Endothelial cell of umbilical vein (primary cell): ENCODE data around the gene PNPLA3. TPM values are rescaled to one million over a fixed set of nuclear protein-coding genes. Genes with fewer than 3 reads are reported as not detected.

ENCODE experiments used
- BruUV-seq: library from RNA; stranded (reverse); fragments of 400-500 nt; replicated peaks from 2 replicates; lab custom pipeline; 2021; lab: Mats Ljungman, UMichigan
- CTCF ChIA-PET: fragments of 300-600, 350-600 bp; sonication (Branson Sonifier 250); formaldehyde crosslinking; loops from one replicate; lab custom pipeline; 2021; ENCODE audit warnings: antibody characterized with exemption, inconsistent platforms; lab: Charles Lee
- POLR2A ChIA-PET: fragments of 300-600, 350-600 bp; sonication (Branson Sonifier 250); formaldehyde crosslinking; loops from one replicate; lab custom pipeline; 2021; ENCODE audit warnings: antibody characterized with exemption, inconsistent platforms; lab: Charles Lee
- DNase-seq: peaks from one replicate; pipeline ENCODE4 v3.0.0-alpha.2; 2011; ENCODE audit warnings: low read depth, low spot score
- FAIRE-seq: peaks from 2 replicates; lab custom pipeline; 2011; peaks lifted over from hg19 to GRCh38; lab: Jason Lieb, UNC
- H2AFZ ChIP-seq: 2 replicates; pipeline ENCODE4 v1.6.0; 2012; ENCODE audit warnings: low read depth, low read length, control low read depth, inconsistent platforms
- H3K27ac ChIP-seq: 2 replicates; pipeline ENCODE4 v1.5.1; 2011; ENCODE audit warnings: low read depth, mild to moderate bottlenecking, control low read depth, low read length, moderate library complexity; ENCODE audit not compliant: insufficient read depth
- H3K27me3 ChIP-seq, 2 experiments: 2 replicates each; pipeline versions ENCODE4 v1.6.0 to v1.6.1; 2011; ENCODE audit warnings: low read length in 2 of 2, mixed read lengths in 1 of 2; ENCODE audit not compliant: control insufficient read depth in 2 of 2, insufficient read depth in 2 of 2
- H3K36me3 ChIP-seq, 2 experiments: 2 replicates in 1 of 2; 3 replicates in 1 of 2; pipeline ENCODE4 v1.5.1; 2011; ENCODE audit warnings: low read length in 2 of 2, mild to moderate bottlenecking in 1 of 2, moderate library complexity in 1 of 2; ENCODE audit not compliant: control insufficient read depth in 2 of 2, insufficient read depth in 2 of 2; ENCODE audit errors: extremely low read depth in 1 of 2
- H3K4me1 ChIP-seq: 3 replicates; pipeline ENCODE4 v1.5.1; 2011; ENCODE audit warnings: mild to moderate bottlenecking, low read length; ENCODE audit not compliant: control insufficient read depth, insufficient read depth; ENCODE audit errors: extremely low read depth
- H3K4me2 ChIP-seq: 2 replicates; pipeline ENCODE4 v1.6.1; 2011; ENCODE audit warnings: low read length, control low read depth, mixed read lengths; ENCODE audit not compliant: insufficient read depth
- H3K4me3 ChIP-seq, 3 experiments: fragments of 200-600 bp in 1 of 3; sonication (generic), shearing (Covaris generic) in 1 of 3; replicated peaks in 1 of 3; 2 replicates each; pipeline ENCODE4 v1.5.1; 2011 to 2016; ENCODE audit warnings: control low read depth in 3 of 3, low read length in 3 of 3, mild to moderate bottlenecking in 2 of 3, inconsistent platforms in 1 of 3, low read depth in 1 of 3, moderate library complexity in 1 of 3; ENCODE audit not compliant: insufficient read depth in 1 of 3
- H3K79me2 ChIP-seq: 2 replicates; pipeline ENCODE4 v1.6.0; 2012; ENCODE audit warnings: low read length, inconsistent platforms; ENCODE audit not compliant: control insufficient read depth, insufficient read depth
- H3K9ac ChIP-seq: replicated peaks from 2 replicates; pipeline ENCODE3; 2011; ENCODE audit warnings: low read length, control low read depth; ENCODE audit not compliant: insufficient read depth; ENCODE audit errors: extremely low read depth
- H3K9me1 ChIP-seq: replicated peaks from 3 replicates; pipeline ENCODE4 v1.6.0; 2011; ENCODE audit warnings: mild to moderate bottlenecking, low read length; ENCODE audit not compliant: control insufficient read depth, insufficient read depth; ENCODE audit errors: extremely low read depth
- H3K9me3 ChIP-seq: replicated peaks from 2 replicates; pipeline ENCODE4 v1.5.1; 2012; ENCODE audit warnings: low read length, inconsistent platforms; ENCODE audit not compliant: control insufficient read depth, insufficient read depth
- H4K20me1 ChIP-seq: replicated peaks from 2 replicates; pipeline ENCODE3; 2011; ENCODE audit warnings: mild to moderate bottlenecking, low read length; ENCODE audit not compliant: control insufficient read depth, insufficient read depth; ENCODE audit errors: extremely low read depth
- EZH2 ChIP-seq: IDR thresholded peaks from 2 replicates; pipeline ENCODE4 v1.6.1; 2012; ENCODE audit warnings: borderline replicate concordance, low read depth, mild to moderate bottlenecking, moderate library complexity, low read length, inconsistent platforms; ENCODE audit not compliant: severe bottlenecking
- FOS ChIP-seq: IDR thresholded peaks from 2 replicates; pipeline ENCODE4 v1.6.1; 2011; ENCODE audit warnings: mild to moderate bottlenecking, low read length, moderate library complexity, borderline replicate concordance; ENCODE audit not compliant: insufficient read depth
- GATA2 ChIP-seq: IDR thresholded peaks from 2 replicates; pipeline ENCODE4 v1.7.0; 2011; ENCODE audit warnings: low read depth, mild to moderate bottlenecking, moderate library complexity, mixed read lengths, low read length; ENCODE audit not compliant: insufficient read length, insufficient read depth
- JUN ChIP-seq: IDR thresholded peaks from 2 replicates; pipeline ENCODE4 v1.6.1; 2011; ENCODE audit warnings: borderline replicate concordance, low read depth; ENCODE audit not compliant: insufficient read length, insufficient read depth
- MYC ChIP-seq: IDR thresholded peaks from one replicate; pipeline ENCODE4 v1.6.1; 2011; ENCODE audit warnings: mild to moderate bottlenecking, low read depth, low read length
- POLR2A ChIP-seq: IDR thresholded peaks from 2 replicates; pipeline ENCODE4 v1.6.1; 2012; ENCODE audit warnings: low read depth, mild to moderate bottlenecking, control low read depth, low read length
- POLR2AphosphoS5 ChIP-seq: IDR thresholded peaks from 2 replicates; pipeline ENCODE4 v1.6.1; 2012; ENCODE audit warnings: low read depth, mild to moderate bottlenecking, control low read depth, low read length, moderate library complexity; ENCODE audit not compliant: insufficient read depth
- dilution Hi-C: fragments of 300-500 bp; cut with MboI; formaldehyde crosslinking; loops from one replicate; pipeline ENCODE4 v1.15.0; 2019; ENCODE audit warnings: low sequenced_read_pairs; ENCODE audit not compliant: extremely low pct_ligation_motif_present
- intact Hi-C: fragments of 100-400 bp; cut with micrococcal nuclease; formaldehyde crosslinking; loops from one replicate; pipeline ENCODE4 v1.10.0; 2022
- polyA plus RNA-seq, 4 experiments: library from polyadenylated mRNA; depleted of rRNA in 3 of 4; stranded (reverse) in 3 of 4; unstranded in 1 of 4; fragments of >200 nt; gene quantifications; 2 replicates each; pipeline versions ENCODE4 v1.2.1 to v1.2.3, GENCODE V29; 2011 to 2012; ENCODE audit warnings: missing spikeins in 1 of 4
- total RNA-seq: library from RNA; stranded (reverse); gene quantifications from 2 replicates; pipeline ENCODE4 v1.2.3, GENCODE V29; 2021
- TF ChIP-seq, protein P1 (sequence below): IDR thresholded peaks from 2 replicates; pipeline ENCODE4 v1.6.1; 2011; ENCODE audit not compliant: insufficient read depth, insufficient read length
- TF ChIP-seq, protein P2 (sequence below), 2 donors: IDR thresholded peaks; 1 replicate in 1 of 2; 2 replicates in 1 of 2; pipeline ENCODE4 v1.5.1; 2011; ENCODE audit warnings: low read length in 2 of 2, mild to moderate bottlenecking in 2 of 2, moderate library complexity in 2 of 2, control low read depth in 1 of 2, inconsistent platforms in 1 of 2, low read depth in 1 of 2; ENCODE audit not compliant: insufficient read depth in 1 of 2; ENCODE audit errors: extremely low read depth in 1 of 2

PNPLA3 gene
- total and polyA plus RNA-seq, 2 donors (not counting 3 experiments of a cell fraction or from before 2014, with no cell fraction given), result 5.3 to 12.3 TPM

DNA sequence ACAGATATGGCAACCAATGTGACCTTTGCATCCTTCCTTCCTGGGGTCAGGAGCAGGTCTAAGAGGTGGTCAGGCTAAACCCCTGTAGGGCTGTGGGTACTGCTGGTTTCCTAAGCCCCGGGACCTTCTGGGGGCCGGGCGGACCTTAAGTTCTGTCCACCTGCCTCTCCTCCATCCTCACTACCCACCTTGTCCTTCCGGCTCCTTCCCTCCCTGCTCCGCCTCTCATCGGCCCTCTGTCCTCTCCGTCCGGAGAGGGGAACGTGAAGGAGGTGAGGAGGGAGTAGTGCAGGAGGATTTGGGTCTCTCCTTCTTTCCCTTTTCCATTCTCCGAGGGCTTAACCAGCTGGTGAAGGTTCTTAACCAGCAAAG, 72.2 kb downstream of the PNPLA3 start:
- Histone ChIP-seq H3K4me2 (peak overlapping the region; percentile 44), H3K9ac (no peak overlapping the region), H3K9me3 (no peaks in the 10 kb centered on the region), H2AFZ (no peak overlapping the region), H3K4me3 (peak overlapping the region in 1 of 3 experiments; percentile 1), H3K27me3 (no peaks in the 10 kb centered on the region), H3K27ac (no peak overlapping the region), H3K4me1 (peaks cover 6% of the 10 kb centered on the region), H4K20me1 (no peaks in the 10 kb centered on the region), H3K36me3 (peaks cover 17 to 29% of the 10 kb centered on the region in 2 experiments), H3K79me2 (peaks cover 3% of the 10 kb centered on the region), H3K9me1 (no peaks in the 10 kb centered on the region)
- TF ChIP-seq POLR2A (no peak), POLR2AphosphoS5 (no peak), FOS (no peak), EZH2 (no peak), MYC (no peak), JUN (no peak), GATA2 (no peak)
- TF ChIP-seq, protein P1, sequence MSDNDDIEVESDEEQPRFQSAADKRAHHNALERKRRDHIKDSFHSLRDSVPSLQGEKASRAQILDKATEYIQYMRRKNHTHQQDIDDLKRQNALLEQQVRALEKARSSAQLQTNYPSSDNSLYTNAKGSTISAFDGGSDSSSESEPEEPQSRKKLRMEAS, result no peak
- TF ChIP-seq, protein P2, sequence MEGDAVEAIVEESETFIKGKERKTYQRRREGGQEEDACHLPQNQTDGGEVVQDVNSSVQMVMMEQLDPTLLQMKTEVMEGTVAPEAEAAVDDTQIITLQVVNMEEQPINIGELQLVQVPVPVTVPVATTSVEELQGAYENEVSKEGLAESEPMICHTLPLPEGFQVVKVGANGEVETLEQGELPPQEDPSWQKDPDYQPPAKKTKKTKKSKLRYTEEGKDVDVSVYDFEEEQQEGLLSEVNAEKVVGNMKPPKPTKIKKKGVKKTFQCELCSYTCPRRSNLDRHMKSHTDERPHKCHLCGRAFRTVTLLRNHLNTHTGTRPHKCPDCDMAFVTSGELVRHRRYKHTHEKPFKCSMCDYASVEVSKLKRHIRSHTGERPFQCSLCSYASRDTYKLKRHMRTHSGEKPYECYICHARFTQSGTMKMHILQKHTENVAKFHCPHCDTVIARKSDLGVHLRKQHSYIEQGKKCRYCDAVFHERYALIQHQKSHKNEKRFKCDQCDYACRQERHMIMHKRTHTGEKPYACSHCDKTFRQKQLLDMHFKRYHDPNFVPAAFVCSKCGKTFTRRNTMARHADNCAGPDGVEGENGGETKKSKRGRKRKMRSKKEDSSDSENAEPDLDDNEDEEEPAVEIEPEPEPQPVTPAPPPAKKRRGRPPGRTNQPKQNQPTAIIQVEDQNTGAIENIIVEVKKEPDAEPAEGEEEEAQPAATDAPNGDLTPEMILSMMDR (IDR thresholded peaks at IDR 0.05; ENCODE audit: extremely low read depth in 1 of 2, insufficient read depth in 1 of 2, low read depth in 1 of 2, low read length in 2 of 2), result no peak
- POLR2A ChIA-PET, result no interaction called here
- no TSS peak for BruUV-seq
- CTCF ChIA-PET, result interaction anchor here (1.8 to 10.3 kb wide), 3 partner anchors 89 to 631 kb away, joined by 8 to 640 read pairs (median 92); no protein-coding TSS in a partner anchor
- DNase-seq (no peak), FAIRE-seq (no peak)
- dilution Hi-C loops (no loop called here), intact Hi-C loops (no loop called here)
